Neuronal stem cell (in vitro differentiated cells): ENCODE measurements around the gene EPB41.

Experiments
- DNase-seq: peaks from one replicate; pipeline ENCODE4 v3.0.0-alpha.2; 2013; ENCODE audit warnings: low spot score
- H2AFZ ChIP-seq: one replicate; pipeline ENCODE4 v1.6.1; 2013; ENCODE audit warnings: mild to moderate bottlenecking, low read length, inconsistent platforms
- H2AK5ac ChIP-seq: 2 replicates; pipeline ENCODE4 v1.6.1; 2013; ENCODE audit warnings: low read depth, mild to moderate bottlenecking, inconsistent platforms, low read length, moderate library complexity, mixed read lengths
- H2BK120ac ChIP-seq: 2 replicates; pipeline ENCODE4 v1.6.1; 2013; ENCODE audit warnings: low read depth, mild to moderate bottlenecking, inconsistent platforms, low read length, moderate library complexity, mixed read lengths
- H2BK12ac ChIP-seq: one replicate; pipeline ENCODE4 v1.6.1; 2013; ENCODE audit warnings: low read length, inconsistent platforms
- H2BK15ac ChIP-seq: 2 replicates; pipeline ENCODE4 v1.6.1; 2013; ENCODE audit warnings: mild to moderate bottlenecking, low read length, inconsistent platforms, mixed read lengths
- H2BK5ac ChIP-seq: one replicate; pipeline ENCODE4 v1.6.1; 2013; ENCODE audit warnings: inconsistent platforms, mild to moderate bottlenecking, low read length, moderate library complexity
- H3K14ac ChIP-seq: one replicate; pipeline ENCODE4 v1.6.1; 2013; ENCODE audit warnings: low read length, inconsistent platforms
- H3K18ac ChIP-seq: 2 replicates; pipeline ENCODE4 v1.6.1; 2013; ENCODE audit warnings: low read length, inconsistent platforms
- H3K23ac ChIP-seq: 2 replicates; pipeline ENCODE4 v1.6.1; 2013; ENCODE audit warnings: low read depth, mild to moderate bottlenecking, mixed read lengths, low read length, inconsistent platforms; ENCODE audit not compliant: poor library complexity
- H3K27ac ChIP-seq: replicated peaks from 3 replicates; pipeline ENCODE4 v1.5.1; 2013; ENCODE audit warnings: low read length, inconsistent platforms
- H3K27me3 ChIP-seq, 3 experiments: 2 replicates each; pipeline ENCODE4 v1.6.1; 2013; ENCODE audit warnings: low read length in 3 of 3, mild to moderate bottlenecking in 2 of 3, inconsistent platforms in 1 of 3, low read depth in 1 of 3, mixed read lengths in 1 of 3, moderate library complexity in 1 of 3; ENCODE audit not compliant: control insufficient read depth in 3 of 3, insufficient read depth in 3 of 3
- H3K36me3 ChIP-seq, 2 donors: replicated peaks in 1 of 2; 2 replicates each; pipeline ENCODE4 v1.6.1; 2013; ENCODE audit warnings: low read length in 2 of 2; ENCODE audit not compliant: control insufficient read depth in 2 of 2, insufficient read depth in 2 of 2
- H3K4ac ChIP-seq: 2 replicates; pipeline ENCODE4 v1.6.1; 2013; ENCODE audit warnings: inconsistent platforms, mild to moderate bottlenecking, low read length, moderate library complexity
- H3K4me1 ChIP-seq, 2 donors: 1 replicate in 1 of 2; 2 replicates in 1 of 2; pipeline ENCODE4 v1.6.1; 2013; ENCODE audit warnings: low read length in 2 of 2, low read depth in 1 of 2; ENCODE audit not compliant: control insufficient read depth in 2 of 2, insufficient read depth in 1 of 2
- H3K4me2 ChIP-seq: one replicate; pipeline ENCODE4 v1.6.1; 2013; ENCODE audit warnings: mild to moderate bottlenecking, low read length, inconsistent platforms; ENCODE audit not compliant: insufficient read depth, poor library complexity, severe bottlenecking
- H3K4me3 ChIP-seq, 2 donors: 2 replicates each; pipeline ENCODE4 v1.5.1; 2013; ENCODE audit warnings: low read length in 2 of 2, mild to moderate bottlenecking in 2 of 2, inconsistent platforms in 1 of 2, moderate library complexity in 1 of 2
- H3K79me1 ChIP-seq: one replicate; pipeline ENCODE4 v1.6.1; 2013; ENCODE audit warnings: low read depth, mild to moderate bottlenecking, inconsistent platforms, low read length, moderate library complexity
- H3K9ac ChIP-seq: one replicate; pipeline ENCODE4 v1.6.1; 2013; ENCODE audit warnings: mild to moderate bottlenecking, low read depth, low read length, inconsistent platforms; ENCODE audit not compliant: poor library complexity
- H3K9me3 ChIP-seq, 2 donors: replicated peaks in 1 of 2; 2 replicates each; pipeline versions ENCODE3 to v1.6.1; 2013; ENCODE audit warnings: low read length in 2 of 2, mild to moderate bottlenecking in 2 of 2, inconsistent platforms in 1 of 2, low read depth in 1 of 2, mixed read lengths in 1 of 2, moderate library complexity in 1 of 2; ENCODE audit not compliant: control insufficient read depth in 2 of 2, insufficient read depth in 1 of 2
- H4K8ac ChIP-seq: one replicate; pipeline ENCODE4 v1.6.1; 2013; ENCODE audit warnings: low read depth, mild to moderate bottlenecking, inconsistent platforms, low read length, moderate library complexity
- H4K91ac ChIP-seq: one replicate; pipeline ENCODE4 v1.6.1; 2013; ENCODE audit warnings: low read length, low read depth, mild to moderate bottlenecking, inconsistent platforms; ENCODE audit not compliant: poor library complexity
- WGBS, 2 donors: extraction: QIAGEN DNeasy Blood & Tissue Kit; methylation state at CpG; one replicate each; pipeline ENCODE4 v1.1.7; 2013; ENCODE audit warnings: missing lambda C conversion rate in 2 of 2, mixed read lengths in 1 of 2; ENCODE audit not compliant: insufficient read length in 2 of 2, insufficient replicate concordance in 1 of 2; ENCODE audit errors: extremely low coverage in 2 of 2; 5-methylcytosine and 5-hydroxymethylcytosine counted together

The EPB41 gene

DNA sequence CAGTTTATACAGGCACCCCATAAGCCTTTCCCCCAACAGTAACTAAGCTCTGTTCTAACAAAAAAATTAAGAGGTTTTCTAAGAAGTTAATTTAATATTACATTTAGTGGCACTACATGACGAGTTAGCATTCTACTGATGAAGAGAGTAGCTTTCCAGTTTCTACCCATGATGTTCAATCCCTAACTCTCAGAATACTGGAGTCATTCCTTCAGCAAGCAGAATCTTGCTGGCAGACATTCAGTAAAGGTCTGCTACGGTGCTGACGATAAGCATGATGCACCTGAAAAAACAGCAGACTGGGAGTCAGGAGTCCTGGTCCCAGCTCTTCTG lies 242.9 kb downstream of the EPB41 start:
- no peak for DNase-seq
- Histone ChIP-seq H3K9me3 (no peaks in the 10 kb centered on the region), H3K27me3 (no peaks in the 10 kb centered on the region), H3K36me3 (peaks cover 34 to 98% of the 10 kb centered on the region in 2 donors), H3K18ac (no peak overlapping the region), H3K4me3 (no peak overlapping the region), H3K23ac (no peak overlapping the region), H2AK5ac (no peak overlapping the region), H3K14ac (no peak overlapping the region), H3K79me1 (peaks cover 2% of the 10 kb centered on the region), H3K4ac (no peak overlapping the region), H3K4me1 (no peaks in the 10 kb centered on the region), H2BK15ac (no peak overlapping the region), H3K27ac (no peak overlapping the region), H2AFZ (no peak overlapping the region), H2BK5ac (no peak overlapping the region), H3K9ac (no peak overlapping the region), H2BK12ac (no peak overlapping the region), H3K4me2 (no peak overlapping the region), H4K8ac (no peak overlapping the region), H4K91ac (no peak overlapping the region), H2BK120ac (no peak overlapping the region)
- no CpG with 5 or more reads among the region's 3 CpGs for WGBS, 2 donors

GRCh38 chr1:29159773-29160172 lies 245.4 kb downstream of the EPB41 start:
- Histone ChIP-seq H3K9ac (no peak overlapping the region), H3K18ac (no peak overlapping the region), H2BK120ac (no peak overlapping the region), H3K4me3 (no peak overlapping the region), H2BK5ac (no peak overlapping the region), H3K36me3 (peaks cover 27 to 92% of the 10 kb centered on the region in 2 donors), H2BK15ac (no peak overlapping the region), H4K8ac (no peak overlapping the region), H3K4me2 (no peak overlapping the region), H2AFZ (no peak overlapping the region), H3K79me1 (no peaks in the 10 kb centered on the region), H3K4me1 (peaks cover 1 to 12% of the 10 kb centered on the region in 2 donors), H3K9me3 (peaks cover 0 to 1% of the 10 kb centered on the region in 2 donors), H4K91ac (no peak overlapping the region), H2BK12ac (no peak overlapping the region), H3K23ac (no peak overlapping the region), H3K4ac (no peak overlapping the region), H3K27ac (no peak overlapping the region), H2AK5ac (no peak overlapping the region), H3K27me3 (no peaks in the 10 kb centered on the region), H3K14ac (no peak overlapping the region)
- DNase-seq = no peak
- WGBS, 2 donors = no CpG with 5 or more reads among the region's 3 CpGs

DNA sequence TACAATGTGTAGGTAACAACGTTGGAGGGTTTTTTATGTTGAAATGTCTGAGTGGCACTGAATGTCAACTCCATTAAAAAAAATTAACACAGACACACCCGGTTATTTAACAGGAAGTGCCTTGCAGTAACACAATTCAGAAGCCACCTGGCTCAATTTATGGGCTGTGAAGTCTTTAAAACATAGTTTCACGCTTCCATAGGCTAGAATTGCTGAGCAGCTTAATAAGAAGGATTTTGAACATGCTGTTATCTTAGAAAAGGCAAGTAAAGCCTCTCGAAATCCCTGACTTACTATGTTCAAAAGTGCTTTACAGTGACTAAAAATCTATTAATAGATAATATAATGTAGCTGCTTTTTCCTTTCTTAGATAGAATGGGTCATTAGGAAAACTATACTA lies 247.7 kb downstream of the EPB41 start:
- Histone ChIP-seq H3K4me3 (no peak overlapping the region), H2BK120ac (no peak overlapping the region), H3K14ac (no peak overlapping the region), H2BK5ac (no peak overlapping the region), H3K9me3 (peaks cover 0 to 1% of the 10 kb centered on the region in 2 donors), H2BK15ac (no peak overlapping the region), H4K8ac (no peak overlapping the region), H3K9ac (no peak overlapping the region), H3K4me2 (no peak overlapping the region), H3K36me3 (peaks cover 29 to 88% of the 10 kb centered on the region in 2 donors), H2AK5ac (no peak overlapping the region), H3K18ac (no peak overlapping the region), H3K27me3 (no peaks in the 10 kb centered on the region), H3K79me1 (no peaks in the 10 kb centered on the region), H3K4me1 (peaks cover 7 to 25% of the 10 kb centered on the region in 2 donors), H4K91ac (no peak overlapping the region), H3K23ac (no peak overlapping the region), H3K4ac (no peak overlapping the region), H2AFZ (no peak overlapping the region), H3K27ac (no peak overlapping the region), H2BK12ac (no peak overlapping the region)
- DNase-seq = no peak
- no CpG with 5 or more reads among the region's 4 CpGs for WGBS, 2 donors

GRCh38 chr1:29162476-29163138 lies 248.2 kb downstream of the EPB41 start:
- Histone ChIP-seq H3K27ac (no peak overlapping the region), H3K4me2 (no peak overlapping the region), H2AFZ (no peak overlapping the region), H3K23ac (no peak overlapping the region), H3K18ac (no peak overlapping the region), H3K27me3 (no peaks in the 10 kb centered on the region), H2BK12ac (no peak overlapping the region), H3K9me3 (peaks cover 0 to 1% of the 10 kb centered on the region in 2 donors), H3K4me1 (peaks cover 7 to 25% of the 10 kb centered on the region in 2 donors), H4K8ac (no peak overlapping the region), H3K36me3 (peaks cover 29 to 88% of the 10 kb centered on the region in 2 donors), H2AK5ac (no peak overlapping the region), H3K79me1 (no peaks in the 10 kb centered on the region), H4K91ac (no peak overlapping the region), H3K4me3 (no peak overlapping the region), H2BK5ac (no peak overlapping the region), H3K4ac (no peak overlapping the region), H3K9ac (no peak overlapping the region), H2BK120ac (no peak overlapping the region), H3K14ac (no peak overlapping the region), H2BK15ac (no peak overlapping the region)
- WGBS, 2 donors = no CpG with 5 or more reads among the region's 9 CpGs
- DNase-seq = no peak
